Stimulated activated CD4-positive, alpha-beta T cell treated with anti-CD3 and anti-CD28 coated beads, Interleukin-15, amount 100 ng/mL, for 1 hour (primary cell): ENCODE results near the gene LSG1.
"Not testable (repeated sequence)": the region's sequence is repeated elsewhere in the genome, so short reads cannot be mapped to it uniquely, and the experiment has no call there.

Source experiments
- DNase-seq, 2 donors: peaks; one replicate each; pipeline ENCODE4 v3.0.0-alpha.2; 2020; ENCODE audit warnings: low read depth in 1 of 2, low spot score in 1 of 2

Gene LSG1

GRCh38 chr3:194619741-194620140 lies 52.2 kb downstream of the LSG1 start:
- DNase-seq = no peak

GRCh38 chr3:194618858-194619608 lies 53.0 kb downstream of the LSG1 start:
- no peak for DNase-seq

- DNase-seq = no peak
These were observed 54.2 kb downstream of the LSG1 start for GRCh38 chr3:194617827-194618226.

- no peak for DNase-seq
These were observed 54.8 kb downstream of the LSG1 start for GRCh38 chr3:194617143-194617671.

- no peak for DNase-seq
These were observed 56.8 kb downstream of the LSG1 start for GRCh38 chr3:194615226-194615625.

GRCh38 chr3:194612221-194612620 lies 59.8 kb downstream of the LSG1 start:
- no peak for DNase-seq

- no peak for DNase-seq
These were observed 61.3 kb downstream of the LSG1 start for GRCh38 chr3:194610689-194611088.

GRCh38 chr3:194609601-194610000 lies 62.4 kb downstream of the LSG1 start:
- DNase-seq = no peak

- no peak for DNase-seq
These were observed 63.0 kb downstream of the LSG1 start for GRCh38 chr3:194608981-194609380.

- no peak for DNase-seq
These were observed 64.2 kb downstream of the LSG1 start for GRCh38 chr3:194607592-194608389.

GRCh38 chr3:194606941-194607340 lies 65.0 kb downstream of the LSG1 start:
- DNase-seq = no peak

GRCh38 chr3:194606163-194606562 lies 65.8 kb downstream of the LSG1 start:
- DNase-seq = no peak

GRCh38 chr3:194605314-194605713 lies 66.7 kb downstream of the LSG1 start:
- DNase-seq = not testable (repeated sequence)

GRCh38 chr3:194604837-194605236 lies 67.2 kb downstream of the LSG1 start:
- DNase-seq = no peak

- DNase-seq = no peak
These were observed 67.9 kb downstream of the LSG1 start for GRCh38 chr3:194604126-194604525.

- no peak for DNase-seq
These were observed 69.3 kb downstream of the LSG1 start for GRCh38 chr3:194602669-194603171.

- no peak for DNase-seq
These were observed 73.0 kb downstream of the LSG1 start for GRCh38 chr3:194598771-194599557.

- DNase-seq = no peak
These were observed 75.1 kb downstream of the LSG1 start for GRCh38 chr3:194596906-194597305.

GRCh38 chr3:194592798-194593752 lies 78.9 kb downstream of the LSG1 start:
- no peak for DNase-seq
